MM.1S (cell line): ENCODE measurements around the gene DKK2.

Experiments
- DNase-seq: peaks from one replicate; pipeline ENCODE4 v3.0.0-alpha.2; 2015
- H2AFZ ChIP-seq: fragments of 300-600 bp; sonication (generic); 2 replicates; pipeline ENCODE4 v1.6.0; 2016; ENCODE audit warnings: antibody characterized with exemption, low read length
- H3F3A ChIP-seq: fragments of 300-600 bp; sonication (generic); 2 replicates; pipeline ENCODE4 v1.6.1; 2016; ENCODE audit warnings: mild to moderate bottlenecking, antibody characterized with exemption, low read length, moderate library complexity, mixed read lengths; ENCODE audit not compliant: insufficient read depth
- H3K27ac ChIP-seq: fragments of 300-600 bp; sonication (generic); 2 replicates; pipeline ENCODE4 v1.5.1; 2016; ENCODE audit warnings: mild to moderate bottlenecking, low read length
- H3K27me3 ChIP-seq: fragments of 300-600 bp; sonication (generic); replicated peaks from 2 replicates; pipeline ENCODE4 v1.6.0; 2016; ENCODE audit warnings: low read length; ENCODE audit not compliant: insufficient read depth
- H3K36me3 ChIP-seq: fragments of 300-600 bp; sonication (generic); replicated peaks from 2 replicates; pipeline ENCODE4 v1.6.1; 2016; ENCODE audit warnings: mild to moderate bottlenecking, low read length, mixed read lengths; ENCODE audit not compliant: insufficient read depth
- H3K4me1 ChIP-seq: fragments of 300-600 bp; sonication (generic); 2 replicates; pipeline ENCODE4 v1.6.1; 2016; ENCODE audit warnings: low read length, mixed read lengths
- H3K4me2 ChIP-seq: fragments of 300-600 bp; sonication (generic); 2 replicates; pipeline ENCODE4 v1.6.0; 2016; ENCODE audit warnings: low read depth, low read length
- H3K4me3 ChIP-seq: fragments of 300-600 bp; sonication (generic); 2 replicates; pipeline ENCODE4 v1.5.1; 2016; ENCODE audit warnings: low read length, mixed read lengths
- H3K79me2 ChIP-seq: fragments of 300-600 bp; sonication (generic); 2 replicates; pipeline ENCODE4 v1.6.1; 2016; ENCODE audit warnings: mixed run types, low read length, mixed read lengths
- H3K9ac ChIP-seq: fragments of 300-600 bp; sonication (generic); 2 replicates; pipeline ENCODE4 v1.6.1; 2016; ENCODE audit warnings: low read length, mixed read lengths
- H3K9me2 ChIP-seq: fragments of 300-600 bp; sonication (generic); replicated peaks from 2 replicates; pipeline ENCODE4 v1.6.1; 2016; ENCODE audit warnings: mild to moderate bottlenecking, low read length, mixed read lengths; ENCODE audit not compliant: insufficient read depth
- H3K9me3 ChIP-seq: fragments of 300-600 bp; sonication (generic); replicated peaks from 2 replicates; pipeline ENCODE4 v1.6.1; 2016; ENCODE audit warnings: mild to moderate bottlenecking, low read length, mixed read lengths; ENCODE audit not compliant: insufficient read depth
- H4K20me1 ChIP-seq: fragments of 300-600 bp; sonication (generic); 2 replicates; pipeline ENCODE4 v1.6.1; 2016; ENCODE audit warnings: mild to moderate bottlenecking, low read length, moderate library complexity, mixed read lengths; ENCODE audit not compliant: insufficient read depth
- EZH2 ChIP-seq: fragments of 300-600 bp; sonication (generic); optimal IDR thresholded peaks from 2 replicates; pipeline ENCODE3; 2017; ENCODE audit warnings: low read depth, mild to moderate bottlenecking, antibody characterized with exemption, low read length, mixed read lengths
- EZH2phosphoT487 ChIP-seq: fragments of 300-600 bp; sonication (generic); IDR thresholded peaks from 2 replicates; pipeline ENCODE4 v1.6.1; 2018; ENCODE audit warnings: antibody characterized with exemption, low read length
- TF ChIP-seq, protein P1 (sequence below): fragments of 300-600 bp; sonication (generic); IDR thresholded peaks from 2 replicates; pipeline ENCODE4 v1.5.1; 2016; ENCODE audit warnings: antibody characterized with exemption, low read length, mixed read lengths

The DKK2 gene

DNA sequence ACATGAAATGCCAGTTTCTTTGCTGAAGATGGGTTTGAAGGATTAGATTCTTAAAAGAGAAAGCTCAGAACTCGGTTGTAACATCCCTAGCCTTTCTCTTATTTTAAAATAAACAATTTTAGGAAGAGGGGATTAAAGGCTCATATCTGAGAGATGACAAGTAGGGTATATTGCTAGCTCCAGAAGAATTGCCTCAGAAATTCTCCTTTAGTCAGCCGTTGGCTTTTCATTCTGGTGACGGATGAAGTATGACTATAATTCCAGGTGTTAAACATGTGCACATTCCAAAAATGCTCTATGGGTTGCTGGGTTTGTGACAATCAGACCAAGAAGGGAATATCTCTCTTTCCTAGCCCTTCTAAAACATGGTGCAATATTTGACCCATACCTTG, 17.8 kb downstream of the DKK2 start:
- no peak for DNase-seq
- H3K79me2 ChIP-seq: no peaks in the 10 kb centered on the region

DNA sequence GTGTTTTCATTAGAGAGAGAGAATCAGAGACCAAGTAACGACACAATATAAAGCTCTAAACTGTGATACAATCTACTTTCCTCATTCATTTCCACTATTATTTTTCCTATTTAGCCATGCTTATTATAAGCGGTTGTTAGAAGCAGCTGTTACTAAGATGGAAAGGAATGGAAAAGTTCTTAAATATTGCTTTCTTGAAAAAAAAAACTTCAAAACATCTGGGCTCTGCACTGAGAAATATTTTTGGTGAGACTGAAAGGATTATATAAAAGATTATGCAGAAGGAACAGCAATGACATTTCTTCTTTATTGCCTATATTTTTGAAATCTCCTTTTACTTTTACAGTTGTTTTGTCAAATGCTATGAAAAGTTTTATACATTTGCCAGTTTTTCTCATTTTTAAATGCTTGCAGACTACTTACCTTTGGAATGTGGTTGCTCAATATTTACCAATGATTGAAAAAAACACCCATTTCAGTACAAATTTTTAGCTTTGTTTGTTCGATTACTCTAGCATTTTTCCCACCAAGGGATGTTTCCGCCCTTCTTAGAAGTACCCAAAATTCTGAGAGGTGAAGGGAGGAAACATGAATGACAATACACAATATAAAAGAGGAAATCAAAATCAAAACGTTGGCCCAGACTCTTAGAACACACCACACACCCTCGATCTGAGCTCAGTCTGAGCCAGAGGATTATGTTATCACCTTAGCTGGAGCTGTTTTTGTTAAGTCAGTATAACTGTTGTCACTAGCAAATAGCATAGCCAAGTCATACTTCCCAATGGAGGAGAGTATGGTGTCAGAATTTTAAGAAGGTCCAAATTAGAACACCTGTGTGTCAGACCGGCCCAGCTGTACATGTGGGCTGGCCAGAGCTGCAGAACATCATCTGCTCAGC, 18.4 kb downstream of the DKK2 start:
- Histone ChIP-seq H3K4me1 (no peaks in the 10 kb centered on the region), H3K9ac (no peak overlapping the region), H3K36me3 (no peaks in the 10 kb centered on the region), H3K9me2 (no peaks in the 10 kb centered on the region), H2AFZ (no peak overlapping the region), H3K4me3 (no peak overlapping the region), H3K27ac (no peak overlapping the region), H3K79me2 (no peaks in the 10 kb centered on the region), H3K27me3 (no peaks in the 10 kb centered on the region), H3F3A (no peaks in the 10 kb centered on the region), H3K9me3 (no peaks in the 10 kb centered on the region), H3K4me2 (no peak overlapping the region), H4K20me1 (no peaks in the 10 kb centered on the region)
- DNase-seq: no peak
- TF ChIP-seq, protein P1, sequence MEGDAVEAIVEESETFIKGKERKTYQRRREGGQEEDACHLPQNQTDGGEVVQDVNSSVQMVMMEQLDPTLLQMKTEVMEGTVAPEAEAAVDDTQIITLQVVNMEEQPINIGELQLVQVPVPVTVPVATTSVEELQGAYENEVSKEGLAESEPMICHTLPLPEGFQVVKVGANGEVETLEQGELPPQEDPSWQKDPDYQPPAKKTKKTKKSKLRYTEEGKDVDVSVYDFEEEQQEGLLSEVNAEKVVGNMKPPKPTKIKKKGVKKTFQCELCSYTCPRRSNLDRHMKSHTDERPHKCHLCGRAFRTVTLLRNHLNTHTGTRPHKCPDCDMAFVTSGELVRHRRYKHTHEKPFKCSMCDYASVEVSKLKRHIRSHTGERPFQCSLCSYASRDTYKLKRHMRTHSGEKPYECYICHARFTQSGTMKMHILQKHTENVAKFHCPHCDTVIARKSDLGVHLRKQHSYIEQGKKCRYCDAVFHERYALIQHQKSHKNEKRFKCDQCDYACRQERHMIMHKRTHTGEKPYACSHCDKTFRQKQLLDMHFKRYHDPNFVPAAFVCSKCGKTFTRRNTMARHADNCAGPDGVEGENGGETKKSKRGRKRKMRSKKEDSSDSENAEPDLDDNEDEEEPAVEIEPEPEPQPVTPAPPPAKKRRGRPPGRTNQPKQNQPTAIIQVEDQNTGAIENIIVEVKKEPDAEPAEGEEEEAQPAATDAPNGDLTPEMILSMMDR: no peak
- TF ChIP-seq EZH2 (no peak), EZH2phosphoT487 (no peak)

More for the DNA sequence above, 17.8 kb downstream of the DKK2 start:
- Histone ChIP-seq H3K9me2 (no peaks in the 10 kb centered on the region), H3K27ac (no peak overlapping the region), H3K27me3 (no peaks in the 10 kb centered on the region), H3K36me3 (no peaks in the 10 kb centered on the region), H2AFZ (no peak overlapping the region), H3F3A (no peaks in the 10 kb centered on the region), H3K4me1 (no peaks in the 10 kb centered on the region), H3K9ac (no peak overlapping the region), H3K9me3 (no peaks in the 10 kb centered on the region), H3K4me3 (no peak overlapping the region), H4K20me1 (no peaks in the 10 kb centered on the region), H3K4me2 (no peak overlapping the region)
- TF ChIP-seq EZH2phosphoT487 (no peak), EZH2 (no peak)
- TF ChIP-seq, protein P1: no peak

DNA sequence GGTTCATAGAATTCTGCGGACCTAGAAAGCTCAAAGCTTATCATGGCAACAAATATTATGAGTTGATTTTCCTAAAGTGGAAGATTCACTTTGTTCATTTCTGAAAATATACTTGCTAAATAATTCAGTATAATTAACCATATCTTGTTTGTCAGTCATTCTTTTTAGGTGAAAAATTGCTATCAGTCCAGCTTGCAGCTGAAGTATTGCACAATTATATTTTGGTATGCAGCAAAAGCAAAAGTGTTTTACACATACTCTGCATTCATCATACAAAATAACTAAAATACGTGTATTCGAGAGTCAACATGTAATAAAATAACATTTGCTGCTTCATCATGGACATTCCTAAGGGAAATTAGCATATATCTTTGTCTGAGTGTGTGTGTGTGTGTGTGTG, 24.8 kb downstream of the DKK2 start:
- H4K20me1 ChIP-seq: no peaks in the 10 kb centered on the region
- H2AFZ ChIP-seq: no peak overlapping the region
- no peaks in the 10 kb centered on the region for H3K27me3 ChIP-seq
- H3K9me3 ChIP-seq: no peaks in the 10 kb centered on the region
- H3K4me3 ChIP-seq: no peak overlapping the region
- no peaks in the 10 kb centered on the region for H3K36me3 ChIP-seq
- no peaks in the 10 kb centered on the region for H3F3A ChIP-seq
- no peak for DNase-seq
- TF ChIP-seq EZH2phosphoT487 (no peak), EZH2 (no peak)
- TF ChIP-seq, protein P1: no peak
- H3K27ac ChIP-seq: no peak overlapping the region
- no peak overlapping the region for H3K4me2 ChIP-seq
- H3K9ac ChIP-seq: no peak overlapping the region
- H3K79me2 ChIP-seq: no peaks in the 10 kb centered on the region
- H3K9me2 ChIP-seq: no peaks in the 10 kb centered on the region
- peaks cover 9% of the 10 kb centered on the region; the same call in 1 of the 2 replicates for H3K4me1 ChIP-seq
